ENCODE measurements around the gene PAM.

PAM gene

GRCh38 chr5:102975045-102975444 lies 219.9 kb downstream of the PAM start:
- no peak overlapping the region for H3K4me3 ChIP-seq (replicated peaks; ENCODE audit: insufficient read depth, low read length)
- no peak for DNase-seq (ENCODE audit: low read depth in 1 of 2, low spot score in 1 of 2)
- no peak for TF ChIP-seq POLR2AphosphoS5 (IDR thresholded peaks at IDR 0.05; ENCODE audit: low read depth)
- no peak for TF ChIP-seq SPI1 (IDR thresholded peaks at IDR 0.05; ENCODE audit: borderline replicate concordance, low read depth)
- TF ChIP-seq GABPA (IDR thresholded peaks at IDR 0.05; ENCODE audit: low read depth), result no peak
- TF ChIP-seq CTCF (IDR thresholded peaks at IDR 0.05; ENCODE audit: insufficient read depth, low read length), result no peak
- no peak for TF ChIP-seq REST (IDR thresholded peaks at IDR 0.05; ENCODE audit: insufficient replicate concordance, low read depth)
- no peak overlapping the region for H3K27ac ChIP-seq (replicated peaks)
- H3K27me3 ChIP-seq (ENCODE audit: insufficient read depth, poor library complexity, severe bottlenecking), result no peaks in the 10 kb centered on the region

- TF ChIP-seq POLR2AphosphoS5 (IDR thresholded peaks at IDR 0.05; ENCODE audit: low read depth) (no peak), GABPA (IDR thresholded peaks at IDR 0.05; ENCODE audit: low read depth) (no peak), CTCF (IDR thresholded peaks at IDR 0.05; ENCODE audit: insufficient read depth, low read length) (no peak), SPI1 (IDR thresholded peaks at IDR 0.05; ENCODE audit: borderline replicate concordance, low read depth) (no peak), REST (IDR thresholded peaks at IDR 0.05; ENCODE audit: insufficient replicate concordance, low read depth) (no peak)
- no peaks in the 10 kb centered on the region for H3K27me3 ChIP-seq (ENCODE audit: insufficient read depth, poor library complexity, severe bottlenecking)
- H3K27ac ChIP-seq (replicated peaks), result no peak overlapping the region
- H3K4me3 ChIP-seq (replicated peaks; ENCODE audit: insufficient read depth, low read length), result no peak overlapping the region
- DNase-seq (ENCODE audit: low read depth in 1 of 2, low spot score in 1 of 2), result no peak
Measured at GRCh38 chr5:102975457-102976182, 220.5 kb downstream of the PAM start.

- Histone ChIP-seq H3K4me3 (replicated peaks; ENCODE audit: insufficient read depth, low read length) (no peak overlapping the region), H3K27me3 (ENCODE audit: insufficient read depth, poor library complexity, severe bottlenecking) (no peaks in the 10 kb centered on the region), H3K27ac (replicated peaks) (no peak overlapping the region)
- no peak for DNase-seq (ENCODE audit: low read depth in 1 of 2, low spot score in 1 of 2)
- TF ChIP-seq POLR2AphosphoS5 (IDR thresholded peaks at IDR 0.05; ENCODE audit: low read depth) (no peak), SPI1 (IDR thresholded peaks at IDR 0.05; ENCODE audit: borderline replicate concordance, low read depth) (no peak), GABPA (IDR thresholded peaks at IDR 0.05; ENCODE audit: low read depth) (no peak), REST (IDR thresholded peaks at IDR 0.05; ENCODE audit: insufficient replicate concordance, low read depth) (no peak), CTCF (IDR thresholded peaks at IDR 0.05; ENCODE audit: insufficient read depth, low read length) (no peak)
Measured at GRCh38 chr5:102981957-102982635, 227.0 kb downstream of the PAM start.
